ENCODE measurements around the gene ENGASE.

ENGASE gene

GRCh38 chr17:79131274-79131635 is 56.6 kb downstream of the ENGASE start:
- TF ChIP-seq FOXP2 (optimal IDR thresholded peaks at IDR 0.05; ENCODE audit: control extremely low read depth, extremely low read length, insufficient read depth): no peak
- no peak for TF ChIP-seq POLR2AphosphoS5 (IDR thresholded peaks at IDR 0.05; ENCODE audit: borderline replicate concordance, low read depth, low read length)
- no peak for TF ChIP-seq EZH2 (IDR thresholded peaks at IDR 0.05)

DNA sequence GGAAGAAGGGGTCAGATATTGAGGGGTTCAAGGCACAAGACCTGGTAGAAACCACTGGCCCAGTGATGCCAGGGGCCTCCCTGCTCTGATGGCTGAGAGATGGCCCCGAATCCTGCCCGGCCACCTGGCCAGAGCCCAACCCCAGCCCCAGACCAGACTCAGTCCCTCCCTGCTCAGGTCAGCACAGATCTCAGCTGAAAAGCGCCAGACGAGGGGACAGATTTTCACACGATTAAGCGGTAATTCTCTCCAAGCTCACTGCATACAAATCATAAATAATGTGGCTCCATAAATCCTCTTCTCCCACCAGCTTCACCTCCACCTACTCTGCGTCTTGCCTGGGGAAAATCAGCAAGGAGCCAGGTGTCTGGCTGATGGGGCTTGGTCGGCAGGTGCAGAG is 57.1 kb downstream of the ENGASE start:
- Histone ChIP-seq H3K4me3 (no peak overlapping the region), H3K36me3 (ENCODE audit: insufficient read depth, low read length) (no peaks in the 10 kb centered on the region), H3K27ac (no peak overlapping the region), H3K9me3 (ENCODE audit: low read depth, low read length) (no peaks in the 10 kb centered on the region), H3K9ac (ENCODE audit: insufficient read length) (no peak overlapping the region)
- DNase-seq (ENCODE audit: low read depth, low spot score): no peak
- TF ChIP-seq FOXP2 (optimal IDR thresholded peaks at IDR 0.05; ENCODE audit: control extremely low read depth, extremely low read length, insufficient read depth) (no peak), EZH2 (IDR thresholded peaks at IDR 0.05) (no peak), POLR2AphosphoS5 (IDR thresholded peaks at IDR 0.05; ENCODE audit: borderline replicate concordance, low read depth, low read length) (no peak)

More at GRCh38 chr17:79131274-79131635, 56.6 kb downstream of the ENGASE start:
- Histone ChIP-seq H3K36me3 (ENCODE audit: insufficient read depth, low read length) (no peaks in the 10 kb centered on the region), H3K4me3 (no peak overlapping the region), H3K9ac (ENCODE audit: insufficient read length) (no peak overlapping the region), H3K9me3 (ENCODE audit: low read depth, low read length) (no peaks in the 10 kb centered on the region), H3K27ac (no peak overlapping the region)
- no peak for DNase-seq (ENCODE audit: low read depth, low spot score)

DNA sequence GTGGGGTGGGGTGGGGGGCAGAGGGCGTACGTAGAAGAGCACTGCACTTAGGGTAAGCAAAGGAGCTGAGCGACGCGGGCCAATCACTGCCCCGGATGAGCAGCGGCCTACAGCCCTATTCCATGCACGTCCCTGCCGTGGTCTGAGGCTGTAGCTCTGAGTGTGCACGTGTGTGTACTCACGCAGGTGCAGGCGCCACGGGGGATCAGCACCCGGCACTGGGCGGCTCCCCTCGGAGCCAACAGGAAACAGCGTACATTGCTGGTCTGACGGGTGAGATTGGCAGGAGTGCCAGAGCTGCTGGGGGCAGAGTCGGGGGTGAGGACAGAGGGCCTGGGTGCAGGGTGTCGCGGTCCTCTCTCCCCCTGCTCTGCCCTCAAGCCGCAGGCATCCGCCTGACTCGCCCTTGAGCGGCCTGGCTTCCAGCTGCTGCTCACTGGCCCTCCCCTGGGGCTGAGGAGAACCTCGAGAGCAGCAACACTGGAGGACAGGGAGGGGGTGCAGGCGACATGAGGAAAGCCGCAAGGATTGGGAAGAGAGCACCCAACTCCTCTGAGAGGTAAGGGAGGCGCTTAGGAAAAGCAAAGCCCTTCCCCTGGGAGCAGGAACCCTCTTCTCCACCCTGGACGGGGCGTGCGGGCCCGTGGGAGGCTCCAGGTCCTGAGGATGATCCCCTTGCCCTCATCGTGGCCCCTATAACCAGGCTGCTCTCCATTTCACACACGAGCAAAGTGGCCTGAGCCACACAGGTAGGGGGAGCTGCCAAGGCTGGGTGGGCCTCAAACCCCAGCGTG is 57.8 kb downstream of the ENGASE start:
- Histone ChIP-seq H3K9ac (ENCODE audit: insufficient read length) (no peak overlapping the region), H3K27ac (no peak overlapping the region), H3K36me3 (ENCODE audit: insufficient read depth, low read length) (no peaks in the 10 kb centered on the region), H3K9me3 (ENCODE audit: low read depth, low read length) (no peaks in the 10 kb centered on the region), H3K4me3 (no peak overlapping the region)
- TF ChIP-seq EZH2 (IDR thresholded peaks at IDR 0.05) (no peak), FOXP2 (optimal IDR thresholded peaks at IDR 0.05; ENCODE audit: control extremely low read depth, extremely low read length, insufficient read depth) (no peak), POLR2AphosphoS5 (IDR thresholded peaks at IDR 0.05; ENCODE audit: borderline replicate concordance, low read depth, low read length) (no peak)
- DNase-seq (ENCODE audit: low read depth, low spot score): no peak

DNA sequence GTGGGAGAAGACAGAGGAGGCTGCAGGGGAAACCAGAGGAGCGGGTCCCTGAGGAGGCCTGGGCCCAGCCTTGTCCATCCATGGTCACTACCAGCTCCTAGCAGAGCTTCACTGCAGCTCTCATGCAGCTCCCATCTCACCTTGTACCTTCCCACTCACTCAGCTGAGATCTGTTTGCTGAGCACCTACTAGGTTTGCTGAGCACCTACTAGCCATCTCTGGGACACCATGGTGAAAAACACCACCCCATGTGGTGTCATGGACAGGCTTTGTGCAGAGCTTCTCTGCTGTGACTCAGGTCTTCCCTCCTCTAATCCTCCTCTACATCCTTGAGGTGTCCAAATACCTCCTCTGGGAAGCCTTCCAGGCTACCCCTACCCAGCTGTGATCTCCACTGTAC is 58.6 kb downstream of the ENGASE start:
- TF ChIP-seq FOXP2 (optimal IDR thresholded peaks at IDR 0.05; ENCODE audit: control extremely low read depth, extremely low read length, insufficient read depth): no peak
- Histone ChIP-seq H3K27ac (no peak overlapping the region), H3K36me3 (ENCODE audit: insufficient read depth, low read length) (no peaks in the 10 kb centered on the region), H3K9me3 (ENCODE audit: low read depth, low read length) (no peaks in the 10 kb centered on the region), H3K9ac (ENCODE audit: insufficient read length) (no peak overlapping the region), H3K4me3 (no peak overlapping the region)
- no peak for DNase-seq (ENCODE audit: low read depth, low spot score)

- no peak overlapping the region for H3K9ac ChIP-seq (ENCODE audit: insufficient read length)
- DNase-seq (ENCODE audit: low read depth, low spot score): no peak
- no peaks in the 10 kb centered on the region for H3K9me3 ChIP-seq (ENCODE audit: low read depth, low read length)
- no peak overlapping the region for H3K4me3 ChIP-seq
- H3K36me3 ChIP-seq (ENCODE audit: insufficient read depth, low read length): no peaks in the 10 kb centered on the region
- no peak for TF ChIP-seq POLR2AphosphoS5 (IDR thresholded peaks at IDR 0.05; ENCODE audit: borderline replicate concordance, low read depth, low read length)
- no peak for TF ChIP-seq FOXP2 (optimal IDR thresholded peaks at IDR 0.05; ENCODE audit: control extremely low read depth, extremely low read length, insufficient read depth)
- no peak for TF ChIP-seq EZH2 (IDR thresholded peaks at IDR 0.05)
- no peak overlapping the region for H3K27ac ChIP-seq
Measured at GRCh38 chr17:79133985-79134384, 59.4 kb downstream of the ENGASE start.

DNA sequence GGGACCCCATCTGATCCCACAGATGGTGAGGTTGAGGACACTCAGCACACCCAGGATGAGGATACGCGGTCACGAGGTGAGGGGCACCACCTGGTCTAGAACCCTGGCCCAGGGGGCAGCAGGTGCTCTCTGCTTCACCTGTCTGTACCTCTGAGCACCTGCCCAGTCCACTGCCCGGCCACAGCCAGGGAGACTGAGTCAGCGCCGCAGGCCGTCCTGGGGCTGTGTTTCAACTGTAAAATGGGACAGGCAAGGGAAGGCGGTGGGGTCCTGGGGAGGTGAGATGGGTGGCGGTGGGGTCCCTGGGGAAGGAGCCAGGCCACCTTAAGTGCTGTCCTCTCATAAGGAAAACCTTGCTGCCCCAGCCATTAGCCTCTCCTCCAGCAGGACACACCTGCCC is 60.4 kb downstream of the ENGASE start:
- TF ChIP-seq FOXP2 (optimal IDR thresholded peaks at IDR 0.05; ENCODE audit: control extremely low read depth, extremely low read length, insufficient read depth) (no peak), EZH2 (IDR thresholded peaks at IDR 0.05) (no peak), POLR2AphosphoS5 (IDR thresholded peaks at IDR 0.05; ENCODE audit: borderline replicate concordance, low read depth, low read length) (no peak)
- Histone ChIP-seq H3K36me3 (ENCODE audit: insufficient read depth, low read length) (no peaks in the 10 kb centered on the region), H3K27ac (no peak overlapping the region), H3K9ac (ENCODE audit: insufficient read length) (no peak overlapping the region), H3K4me3 (no peak overlapping the region), H3K9me3 (ENCODE audit: low read depth, low read length) (no peaks in the 10 kb centered on the region)
- no peak for DNase-seq (ENCODE audit: low read depth, low spot score)

DNA sequence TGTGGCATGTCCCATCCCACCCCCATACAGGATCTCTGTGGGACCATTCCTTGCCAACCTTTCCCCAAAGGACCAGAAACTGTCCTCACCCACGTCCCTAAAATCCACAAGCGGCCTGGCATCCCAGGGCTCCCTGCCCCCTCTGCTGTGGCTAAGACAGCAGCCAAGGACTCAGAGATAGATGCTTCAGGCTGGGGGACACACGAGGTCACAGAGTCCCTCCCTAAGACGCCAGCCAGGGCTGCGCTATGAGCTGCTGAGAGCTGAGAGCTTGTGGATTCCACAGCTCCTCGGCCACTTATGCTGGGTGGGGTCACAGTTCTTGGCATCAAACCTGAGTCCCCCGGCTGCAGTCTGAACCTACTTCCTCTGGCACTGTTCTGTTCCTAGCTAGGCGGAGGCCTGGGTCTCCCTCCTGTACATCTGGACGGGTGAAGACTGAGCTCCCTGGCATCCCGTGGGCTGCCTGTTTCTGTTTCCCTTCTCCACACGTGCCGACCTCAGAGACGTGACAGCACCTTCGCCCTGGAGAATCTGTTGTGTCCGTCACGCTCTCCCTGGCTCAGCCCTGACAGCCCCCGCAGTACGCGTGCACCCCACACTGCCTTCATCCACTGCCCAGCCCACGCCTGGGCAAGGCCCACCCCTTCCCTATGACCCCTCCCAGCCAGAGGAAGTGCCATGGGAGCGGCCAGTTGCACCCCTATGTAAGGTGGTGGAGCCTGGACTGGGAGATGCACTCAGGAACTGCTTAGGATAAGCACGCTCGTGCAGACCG is 61.2 kb downstream of the ENGASE start:
- no peak overlapping the region for H3K27ac ChIP-seq
- no peaks in the 10 kb centered on the region for H3K9me3 ChIP-seq (ENCODE audit: low read depth, low read length)
- DNase-seq (ENCODE audit: low read depth, low spot score): no peak
- no peak overlapping the region for H3K4me3 ChIP-seq
- no peaks in the 10 kb centered on the region for H3K36me3 ChIP-seq (ENCODE audit: insufficient read depth, low read length)
- no peak for TF ChIP-seq FOXP2 (optimal IDR thresholded peaks at IDR 0.05; ENCODE audit: control extremely low read depth, extremely low read length, insufficient read depth)
- no peak for TF ChIP-seq POLR2AphosphoS5 (IDR thresholded peaks at IDR 0.05; ENCODE audit: borderline replicate concordance, low read depth, low read length)
- TF ChIP-seq EZH2 (IDR thresholded peaks at IDR 0.05): no peak
- no peak overlapping the region for H3K9ac ChIP-seq (ENCODE audit: insufficient read length)
